ENCODE data around the gene ANKRD34A.

- TF ChIP-seq, protein P1, sequence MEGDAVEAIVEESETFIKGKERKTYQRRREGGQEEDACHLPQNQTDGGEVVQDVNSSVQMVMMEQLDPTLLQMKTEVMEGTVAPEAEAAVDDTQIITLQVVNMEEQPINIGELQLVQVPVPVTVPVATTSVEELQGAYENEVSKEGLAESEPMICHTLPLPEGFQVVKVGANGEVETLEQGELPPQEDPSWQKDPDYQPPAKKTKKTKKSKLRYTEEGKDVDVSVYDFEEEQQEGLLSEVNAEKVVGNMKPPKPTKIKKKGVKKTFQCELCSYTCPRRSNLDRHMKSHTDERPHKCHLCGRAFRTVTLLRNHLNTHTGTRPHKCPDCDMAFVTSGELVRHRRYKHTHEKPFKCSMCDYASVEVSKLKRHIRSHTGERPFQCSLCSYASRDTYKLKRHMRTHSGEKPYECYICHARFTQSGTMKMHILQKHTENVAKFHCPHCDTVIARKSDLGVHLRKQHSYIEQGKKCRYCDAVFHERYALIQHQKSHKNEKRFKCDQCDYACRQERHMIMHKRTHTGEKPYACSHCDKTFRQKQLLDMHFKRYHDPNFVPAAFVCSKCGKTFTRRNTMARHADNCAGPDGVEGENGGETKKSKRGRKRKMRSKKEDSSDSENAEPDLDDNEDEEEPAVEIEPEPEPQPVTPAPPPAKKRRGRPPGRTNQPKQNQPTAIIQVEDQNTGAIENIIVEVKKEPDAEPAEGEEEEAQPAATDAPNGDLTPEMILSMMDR (IDR thresholded peaks at IDR 0.05), result no peak
- TF ChIP-seq POLR2A (IDR thresholded peaks at IDR 0.05), result no peak
Observed at GRCh38 chr1:145917595-145917994, 46.8 kb downstream of the ANKRD34A start.
